Calu3 (cell line): ENCODE data around the gene PLA2G6. TPM values are rescaled to one million over a fixed set of nuclear protein-coding genes. Genes with fewer than 3 reads are reported as not detected.
"Not testable (repeated sequence)": the region's sequence is repeated elsewhere in the genome, so short reads cannot be mapped to it uniquely, and the experiment has no call there.

ENCODE experiments used
- BruUV-seq: library from RNA; stranded (reverse); fragments of 400-500 nt; replicated peaks from 2 replicates; lab custom pipeline; 2021; lab: Mats Ljungman, UMichigan
- CTCF ChIA-PET: fragments of 300-600 bp; sonication (Branson Sonifier 250); formaldehyde crosslinking; loops from one replicate; lab custom pipeline; 2022; ENCODE audit warnings: antibody characterized with exemption; lab: Charles Lee
- DNase-seq: peaks from one replicate; pipeline ENCODE4 v3.0.0; 2022
- H3K27ac Mint-ChIP-seq: one replicate; pipeline ENCODE4 v1.8.0; 2022; ENCODE audit warnings: mixed read lengths; ENCODE audit not compliant: unreplicated experiment
- H3K27me3 Mint-ChIP-seq: one replicate; pipeline ENCODE4 v1.8.0; 2022; ENCODE audit warnings: mixed read lengths; ENCODE audit not compliant: unreplicated experiment
- H3K36me3 Mint-ChIP-seq: one replicate; pipeline ENCODE4 v1.8.0; 2022; ENCODE audit warnings: mild to moderate bottlenecking, moderate library complexity, mixed read lengths; ENCODE audit not compliant: insufficient read depth, unreplicated experiment
- H3K4me1 Mint-ChIP-seq: one replicate; pipeline ENCODE4 v1.8.0; 2022; ENCODE audit warnings: mild to moderate bottlenecking, low read depth, mixed read lengths; ENCODE audit not compliant: unreplicated experiment
- H3K4me3 Mint-ChIP-seq: one replicate; pipeline ENCODE4 v1.8.0; 2022; ENCODE audit warnings: mild to moderate bottlenecking, low read depth, moderate library complexity, mixed read lengths; ENCODE audit not compliant: unreplicated experiment
- H3K9me3 Mint-ChIP-seq: one replicate; pipeline ENCODE4 v1.8.0; 2022; ENCODE audit warnings: low read depth, mixed read lengths; ENCODE audit not compliant: unreplicated experiment
- CTCF ChIP-seq: fragments of 200-600 bp; IDR thresholded peaks from one replicate; pipeline ENCODE4 v1.8.0; 2022; ENCODE audit warnings: antibody characterized with exemption; ENCODE audit not compliant: unreplicated experiment
- intact Hi-C: fragments of 100-400 bp; cut with micrococcal nuclease; formaldehyde crosslinking; loops from one replicate; pipeline ENCODE4 v1.10.0; 2022; ENCODE audit not compliant: unreplicated experiment
- total RNA-seq: library from RNA; stranded (reverse); gene quantifications from 2 replicates; pipeline ENCODE4 v1.2.3, GENCODE V29; 2022

PLA2G6 gene
- total RNA-seq, 1 experiment from 2014 or later = 43.5 TPM

GRCh38 chr22:38184788-38185187 is 3.2 kb upstream of the PLA2G6 start:
- H3K4me3 Mint-ChIP-seq = no peak overlapping the region
- H3K27me3 Mint-ChIP-seq = no peaks in the 10 kb centered on the region
- H3K36me3 Mint-ChIP-seq = peaks cover 28% of the 10 kb centered on the region
- H3K4me1 Mint-ChIP-seq = peaks cover 41% of the 10 kb centered on the region
- no peak overlapping the region for H3K27ac Mint-ChIP-seq
- no TSS peak for BruUV-seq
- TF ChIP-seq CTCF = no peak
- H3K9me3 Mint-ChIP-seq = no peaks in the 10 kb centered on the region
- DNase-seq = no peak
- intact Hi-C loops = no loop called here
- CTCF ChIA-PET = no interaction called here

- Mint-ChIP-seq H3K9me3 (no peaks in the 10 kb centered on the region), H3K4me1 (peaks cover 54% of the 10 kb centered on the region), H3K27me3 (no peaks in the 10 kb centered on the region), H3K27ac (peak overlapping the region; percentile 97), H3K4me3 (peak overlapping the region; percentile 74), H3K36me3 (peaks cover 47% of the 10 kb centered on the region)
- TSS peak; percentile 56 for BruUV-seq
- DNase-seq = peak; percentile 40
- CTCF ChIA-PET = interaction anchor here (0.5 to 0.8 kb wide), 2 partner anchors 66 to 67 kb away, joined by 5 read pairs; no protein-coding TSS in a partner anchor
- intact Hi-C loops = no loop called here
- no peak for TF ChIP-seq CTCF
These were observed 683 bp downstream of the PLA2G6 start for GRCh38 chr22:38180841-38181452.

DNA sequence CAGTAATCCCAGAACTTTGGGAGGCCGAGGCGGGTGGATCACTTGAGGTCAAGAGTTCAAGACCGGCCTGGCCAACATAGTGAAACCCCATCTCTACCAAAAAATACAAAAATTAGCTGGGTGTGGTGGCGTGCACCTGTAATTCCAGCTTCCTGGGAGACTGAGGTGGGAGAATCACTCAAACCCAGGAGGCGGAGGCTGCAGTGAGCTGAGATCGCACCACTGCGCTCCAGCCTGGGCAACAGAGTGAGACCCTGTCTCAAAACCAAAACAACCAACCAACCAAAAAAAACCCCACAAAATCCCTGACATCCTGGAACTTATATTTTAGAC is 3.1 kb downstream of the PLA2G6 start:
- H3K9me3 Mint-ChIP-seq, BruUV-seq, intact Hi-C loops, H3K4me3 Mint-ChIP-seq, H3K27me3 Mint-ChIP-seq, DNase-seq: not testable (repeated sequence)
- Mint-ChIP-seq H3K4me1 (peaks cover 74% of the 10 kb centered on the region), H3K36me3 (peaks cover 53% of the 10 kb centered on the region), H3K27ac (peak overlapping the region; percentile 68)
- CTCF ChIA-PET = interaction anchor here (0.8 to 1.8 kb wide), 4 partner anchors 14 to 126 kb away, joined by 3 to 5 read pairs (median 3); no protein-coding TSS in a partner anchor

DNA sequence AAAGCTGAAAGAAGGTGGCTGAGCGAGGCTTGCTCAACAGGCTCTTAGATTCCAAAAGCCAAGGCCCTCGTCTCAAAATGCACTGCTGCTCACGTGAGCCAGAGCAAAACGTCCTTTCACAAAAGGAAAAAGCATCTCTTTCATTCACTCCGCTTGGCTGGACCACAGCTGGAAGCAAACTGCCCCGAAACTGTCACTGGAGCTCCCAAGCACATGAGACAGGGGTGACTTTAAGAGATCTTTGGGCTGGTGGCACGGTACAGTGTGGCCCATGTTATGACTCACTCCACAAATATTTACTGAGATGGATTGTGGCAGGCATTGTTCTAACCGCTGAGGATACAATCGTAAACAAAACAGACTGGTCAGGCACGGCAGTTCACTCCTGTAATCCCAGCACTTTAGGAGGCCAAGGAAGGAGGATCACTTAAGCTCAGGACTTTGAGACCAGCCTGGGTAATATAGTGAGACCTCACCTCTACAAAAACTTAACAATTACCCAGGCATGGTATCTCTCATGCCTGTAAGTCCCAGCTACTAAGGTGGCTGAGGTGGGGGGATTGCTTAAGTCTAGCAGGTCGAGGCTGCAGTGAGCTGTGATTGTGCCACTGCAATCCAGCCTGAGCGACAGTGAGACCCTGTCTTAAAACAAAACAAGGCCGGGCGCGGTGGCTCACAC is 3.6 kb downstream of the PLA2G6 start:
- Mint-ChIP-seq H3K36me3 (peaks cover 57% of the 10 kb centered on the region), H3K9me3 (no peaks in the 10 kb centered on the region), H3K27ac (peak overlapping the region; percentile 95), H3K4me3 (peak overlapping the region; percentile 46), H3K4me1 (peaks cover 79% of the 10 kb centered on the region), H3K27me3 (no peaks in the 10 kb centered on the region)
- peak; percentile 74 for DNase-seq
- intact Hi-C loops = no loop called here
- BruUV-seq = no TSS peak
- CTCF ChIA-PET = interaction anchor here (0.6 to 1.8 kb wide), 7 partner anchors 11 to 126 kb away, joined by 3 to 9 read pairs (median 3); no protein-coding TSS in a partner anchor
- TF ChIP-seq CTCF = no peak

DNA sequence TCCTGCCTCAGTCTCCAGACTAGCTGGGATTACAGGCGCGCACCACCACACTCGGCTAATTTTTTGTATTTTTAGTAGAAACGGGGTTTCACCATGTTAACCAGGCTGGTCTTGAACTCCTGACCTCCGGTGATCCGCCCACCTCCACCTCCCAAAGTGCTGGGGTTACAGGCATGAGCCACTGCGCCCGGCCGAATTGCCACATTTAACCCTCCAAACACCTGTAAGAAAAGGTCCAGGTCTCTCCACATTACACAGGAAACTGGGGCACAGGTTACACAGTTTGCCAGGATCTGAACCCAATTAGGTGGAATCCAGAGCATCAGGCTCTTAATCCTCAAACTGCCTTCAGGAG is 4.1 kb downstream of the PLA2G6 start:
- Mint-ChIP-seq H3K4me1 (peaks cover 84% of the 10 kb centered on the region), H3K4me3 (peak overlapping the region; percentile 46), H3K36me3 (peaks cover 62% of the 10 kb centered on the region), H3K27ac (peak overlapping the region; percentile 95)
- DNase-seq, intact Hi-C loops, H3K9me3 Mint-ChIP-seq, H3K27me3 Mint-ChIP-seq, BruUV-seq: not testable (repeated sequence)
- CTCF ChIA-PET = interaction anchor here (0.6 to 1.8 kb wide), 6 partner anchors 10 to 125 kb away, joined by 3 to 9 read pairs (median 3); no protein-coding TSS in a partner anchor
